T-helper 1 cell treated with Interleukin-12 subunit alpha and Interleukin-12 subunit beta and Interleukin-4 antibody, amounts not matched to agents 30 μg/mL and 1 μg/mL, for 36 hours (primary cell): ENCODE data around the gene NUBP2.

ENCODE experiments used
- H3K27ac Mint-ChIP-seq: one replicate; pipeline ENCODE4 v1.8.0; 2021; ENCODE audit warnings: mild to moderate bottlenecking, mixed read lengths
- H3K27me3 Mint-ChIP-seq: one replicate; pipeline ENCODE4 v1.8.0; 2021; ENCODE audit warnings: low read depth, mixed read lengths
- H3K36me3 Mint-ChIP-seq: one replicate; pipeline ENCODE4 v1.8.0; 2021; ENCODE audit warnings: low read depth, mixed read lengths
- H3K4me1 Mint-ChIP-seq: one replicate; pipeline ENCODE4 v1.8.0; 2021; ENCODE audit warnings: low read depth, mixed read lengths
- H3K4me3 Mint-ChIP-seq: one replicate; pipeline ENCODE4 v1.8.0; 2021; ENCODE audit warnings: mild to moderate bottlenecking, moderate library complexity, mixed read lengths
- H3K9me3 Mint-ChIP-seq: one replicate; pipeline ENCODE4 v1.8.0; 2021; ENCODE audit warnings: mixed read lengths

The NUBP2 gene

DNA sequence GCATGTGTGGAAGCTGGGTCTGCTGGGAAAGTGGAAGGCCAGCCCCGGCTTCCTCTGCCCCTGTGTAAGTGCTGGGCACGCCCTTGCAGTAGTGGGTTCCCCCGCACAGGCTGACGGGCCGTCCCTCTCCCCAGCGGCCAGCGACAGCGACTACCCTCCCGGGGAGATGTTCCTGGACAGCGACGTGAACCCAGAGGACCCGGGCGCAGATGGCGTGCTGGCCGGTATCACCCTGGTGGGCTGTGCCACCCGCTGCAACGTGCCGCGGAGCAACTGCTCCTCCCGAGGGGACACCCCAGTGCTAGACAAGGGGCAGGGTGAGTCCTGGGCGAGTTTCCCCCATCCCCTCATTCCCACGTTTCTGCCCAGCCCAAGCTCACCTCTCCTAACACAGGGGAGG, 16.9 kb upstream of the NUBP2 start:
- H3K4me1 Mint-ChIP-seq = no peaks in the 10 kb centered on the region
- H3K27ac Mint-ChIP-seq = no peak overlapping the region
- H3K36me3 Mint-ChIP-seq = peaks cover 11% of the 10 kb centered on the region
- H3K27me3 Mint-ChIP-seq = no peaks in the 10 kb centered on the region
- no peaks in the 10 kb centered on the region for H3K9me3 Mint-ChIP-seq
- no peak overlapping the region for H3K4me3 Mint-ChIP-seq

- no peaks in the 10 kb centered on the region for H3K9me3 Mint-ChIP-seq
- no peak overlapping the region for H3K4me3 Mint-ChIP-seq
- no peaks in the 10 kb centered on the region for H3K4me1 Mint-ChIP-seq
- H3K36me3 Mint-ChIP-seq = peaks cover 9% of the 10 kb centered on the region
- no peaks in the 10 kb centered on the region for H3K27me3 Mint-ChIP-seq
- H3K27ac Mint-ChIP-seq = no peak overlapping the region
Measured at GRCh38 chr16:1766231-1766630, 16.5 kb upstream of the NUBP2 start.

DNA sequence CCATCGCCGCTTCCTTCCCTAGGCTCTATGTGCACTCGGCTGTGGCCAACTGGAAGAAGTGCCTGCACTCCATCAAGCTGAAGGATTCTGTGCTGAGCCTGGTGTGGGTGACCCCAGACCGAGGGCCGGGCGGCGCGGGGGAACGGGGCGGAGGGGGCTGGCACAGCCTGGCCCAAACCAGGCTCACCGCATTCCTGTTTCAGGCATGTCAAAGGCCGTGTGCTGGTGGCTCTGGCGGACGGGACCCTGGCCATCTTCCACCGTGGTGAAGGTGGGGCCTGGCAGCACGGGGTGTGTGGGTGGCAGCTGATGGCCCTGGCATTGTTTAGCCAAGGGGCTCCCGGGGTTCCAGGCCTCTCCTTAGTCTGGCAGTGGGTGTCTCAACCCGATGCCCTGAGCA, 16.1 kb upstream of the NUBP2 start:
- H3K4me3 Mint-ChIP-seq = no peak overlapping the region
- no peaks in the 10 kb centered on the region for H3K4me1 Mint-ChIP-seq
- peaks cover 5% of the 10 kb centered on the region for H3K36me3 Mint-ChIP-seq
- H3K27me3 Mint-ChIP-seq = no peaks in the 10 kb centered on the region
- no peaks in the 10 kb centered on the region for H3K9me3 Mint-ChIP-seq
- no peak overlapping the region for H3K27ac Mint-ChIP-seq

DNA sequence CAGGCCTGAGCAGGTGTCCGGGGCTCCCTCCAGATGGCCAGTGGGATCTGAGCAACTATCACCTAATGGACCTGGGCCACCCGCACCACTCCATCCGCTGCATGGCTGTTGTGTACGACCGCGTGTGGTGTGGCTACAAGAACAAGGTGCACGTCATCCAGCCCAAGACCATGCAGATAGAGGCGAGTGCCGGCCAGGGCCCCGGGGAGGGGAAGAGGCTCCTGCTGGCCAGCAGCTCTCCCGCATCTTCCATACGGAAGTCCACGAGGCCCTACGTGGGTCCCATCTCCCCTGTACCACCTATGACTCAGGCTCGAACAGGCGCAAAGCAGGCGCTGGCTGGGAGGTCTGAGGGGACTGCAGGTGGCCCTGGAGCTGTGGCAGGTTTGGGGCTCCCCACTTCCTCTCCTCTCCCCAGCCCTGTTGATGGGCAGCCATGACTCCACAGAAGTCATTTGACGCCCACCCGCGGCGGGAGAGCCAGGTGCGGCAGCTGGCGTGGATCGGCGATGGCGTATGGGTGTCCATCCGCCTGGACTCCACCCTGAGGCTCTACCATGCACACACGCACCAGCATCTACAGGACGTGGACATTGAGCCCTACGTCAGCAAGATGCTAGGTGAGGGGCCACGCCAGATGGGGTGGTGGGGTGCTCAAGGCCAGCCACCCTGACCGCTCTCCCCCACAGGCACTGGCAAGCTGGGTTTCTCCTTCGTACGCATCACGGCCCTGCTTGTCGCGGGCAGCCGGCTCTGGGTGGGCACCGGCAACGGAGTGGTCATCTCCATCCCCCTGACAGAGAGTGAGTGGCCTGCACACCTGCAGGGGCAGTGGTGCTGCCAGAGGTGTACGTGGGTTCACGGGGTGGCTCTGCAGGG, 15.4 kb upstream of the NUBP2 start:
- Mint-ChIP-seq H3K36me3 (peaks cover 11% of the 10 kb centered on the region), H3K4me1 (peaks cover 3% of the 10 kb centered on the region), H3K9me3 (no peaks in the 10 kb centered on the region), H3K27me3 (no peaks in the 10 kb centered on the region), H3K27ac (no peak overlapping the region), H3K4me3 (no peak overlapping the region)

GRCh38 chr16:1768061-1768766, 14.5 kb upstream of the NUBP2 start:
- Mint-ChIP-seq H3K4me3 (no peak overlapping the region), H3K27me3 (no peaks in the 10 kb centered on the region), H3K9me3 (no peaks in the 10 kb centered on the region), H3K4me1 (peaks cover 4% of the 10 kb centered on the region), H3K27ac (no peak overlapping the region), H3K36me3 (peaks cover 13% of the 10 kb centered on the region)

- no peaks in the 10 kb centered on the region for H3K9me3 Mint-ChIP-seq
- no peaks in the 10 kb centered on the region for H3K27me3 Mint-ChIP-seq
- no peak overlapping the region for H3K4me3 Mint-ChIP-seq
- H3K36me3 Mint-ChIP-seq = peaks cover 13% of the 10 kb centered on the region
- no peak overlapping the region for H3K27ac Mint-ChIP-seq
- peaks cover 4% of the 10 kb centered on the region for H3K4me1 Mint-ChIP-seq
Measured at GRCh38 chr16:1768767-1769401, 13.9 kb upstream of the NUBP2 start.

GRCh38 chr16:1769402-1770300, 13.1 kb upstream of the NUBP2 start:
- H3K9me3 Mint-ChIP-seq = no peaks in the 10 kb centered on the region
- peak overlapping the region; percentile 55 for H3K27ac Mint-ChIP-seq
- H3K36me3 Mint-ChIP-seq = peaks cover 13% of the 10 kb centered on the region
- no peaks in the 10 kb centered on the region for H3K27me3 Mint-ChIP-seq
- peak overlapping the region; percentile 79 for H3K4me3 Mint-ChIP-seq
- peaks cover 4% of the 10 kb centered on the region for H3K4me1 Mint-ChIP-seq

DNA sequence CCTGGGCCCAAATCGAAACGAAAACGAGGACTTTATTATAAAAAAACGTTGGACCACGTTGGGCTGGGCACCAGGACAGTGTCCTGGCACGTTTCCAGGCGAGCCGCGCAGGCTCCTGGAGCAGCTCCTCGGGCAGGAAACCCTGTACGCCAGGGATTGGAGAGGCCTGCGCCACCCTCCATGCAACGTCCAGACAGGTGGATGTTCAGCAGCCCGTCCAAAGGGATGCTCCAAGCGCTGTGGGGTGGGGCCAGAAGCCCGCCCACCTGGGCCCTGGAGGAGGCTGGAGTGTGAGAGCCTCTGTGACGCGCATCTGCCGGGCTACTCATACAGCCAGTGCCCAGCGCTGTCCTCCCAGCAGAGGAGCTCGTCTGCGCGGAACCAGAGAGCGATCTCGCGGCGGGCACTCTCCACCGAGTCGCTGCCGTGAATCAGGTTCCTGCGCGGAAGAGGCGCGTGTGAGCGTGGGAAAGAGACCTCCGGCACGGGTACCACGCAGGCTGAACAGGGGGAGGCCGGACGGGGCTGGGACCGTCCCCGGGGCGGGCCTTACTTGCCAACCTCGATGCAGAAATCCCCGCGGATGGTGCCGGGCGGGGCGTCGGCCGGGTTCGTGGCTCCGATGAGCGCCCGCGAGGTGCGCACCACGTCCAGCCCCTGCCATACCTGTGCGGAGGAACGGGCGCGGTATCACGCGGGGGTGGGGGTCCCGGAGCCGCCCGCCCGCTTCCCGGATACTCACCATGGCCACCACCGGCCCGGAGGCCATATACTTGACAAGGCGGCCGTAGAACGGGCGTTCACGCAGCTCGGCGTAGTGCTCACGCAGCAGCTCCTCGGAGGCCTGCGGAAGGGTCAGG, 12.2 kb upstream of the NUBP2 start:
- H3K9me3 Mint-ChIP-seq = no peaks in the 10 kb centered on the region
- peak overlapping the region; percentile 79 for H3K4me3 Mint-ChIP-seq
- peak overlapping the region; percentile 63 for H3K27ac Mint-ChIP-seq
- H3K36me3 Mint-ChIP-seq = peaks cover 13% of the 10 kb centered on the region
- peaks cover 4% of the 10 kb centered on the region for H3K4me1 Mint-ChIP-seq
- H3K27me3 Mint-ChIP-seq = no peaks in the 10 kb centered on the region

GRCh38 chr16:1771188-1771863, 11.4 kb upstream of the NUBP2 start, which contains the start of gene NME3:
Gene NME3, minus strand, starts transcription at chr16:1771543. Its CDS starts 9 bp downstream, at chr16:1771534.
- Mint-ChIP-seq H3K9me3 (no peaks in the 10 kb centered on the region), H3K4me1 (peaks cover 4% of the 10 kb centered on the region), H3K27me3 (no peaks in the 10 kb centered on the region), H3K27ac (peak within 1 kb of the TSS; percentile 99), H3K36me3 (peaks cover 13% of the 10 kb centered on the region), H3K4me3 (peak within 1 kb of the TSS; percentile 100)

DNA sequence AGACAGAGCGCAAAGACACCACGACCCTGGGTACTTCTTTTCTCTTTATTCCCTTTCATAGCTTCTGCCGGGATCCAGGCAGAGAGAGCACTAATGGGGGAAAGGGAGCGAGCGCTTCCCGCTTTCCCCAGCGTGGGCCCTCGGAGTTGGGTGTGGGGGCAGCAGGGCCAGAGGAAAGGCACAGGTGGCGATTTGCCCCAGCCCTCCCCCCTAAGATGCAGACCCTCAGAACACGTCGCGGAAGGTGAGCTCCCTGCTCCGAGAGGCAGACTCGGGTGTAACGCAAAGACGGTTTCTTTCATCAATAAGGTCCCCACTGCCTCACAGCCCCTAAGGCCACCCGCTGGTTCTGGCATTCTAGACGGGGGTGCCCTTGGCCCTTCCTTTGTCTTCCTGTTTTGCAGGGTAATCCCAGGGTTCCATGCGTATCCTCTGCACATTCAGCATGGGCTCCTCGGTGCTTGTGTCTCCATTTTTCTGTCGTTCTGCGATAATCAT, 10.8 kb upstream of the NUBP2 start:
- H3K27ac Mint-ChIP-seq = peak overlapping the region; percentile 99
- H3K4me1 Mint-ChIP-seq = peaks cover 4% of the 10 kb centered on the region
- peaks cover 13% of the 10 kb centered on the region for H3K36me3 Mint-ChIP-seq
- H3K9me3 Mint-ChIP-seq = no peaks in the 10 kb centered on the region
- H3K27me3 Mint-ChIP-seq = no peaks in the 10 kb centered on the region
- peak overlapping the region; percentile 100 for H3K4me3 Mint-ChIP-seq

GRCh38 chr16:1772362-1772907, 10.3 kb upstream of the NUBP2 start, which contains the start of gene EME2:
Gene EME2, plus strand, starts transcription at chr16:1772810. Its CDS starts 418 bp downstream, at chr16:1773228.
- Mint-ChIP-seq H3K9me3 (no peaks in the 10 kb centered on the region), H3K36me3 (peaks cover 11% of the 10 kb centered on the region), H3K4me1 (peaks cover 4% of the 10 kb centered on the region), H3K4me3 (peak within 1 kb of the TSS; percentile 100), H3K27ac (peak within 1 kb of the TSS; percentile 99), H3K27me3 (no peaks in the 10 kb centered on the region)

DNA sequence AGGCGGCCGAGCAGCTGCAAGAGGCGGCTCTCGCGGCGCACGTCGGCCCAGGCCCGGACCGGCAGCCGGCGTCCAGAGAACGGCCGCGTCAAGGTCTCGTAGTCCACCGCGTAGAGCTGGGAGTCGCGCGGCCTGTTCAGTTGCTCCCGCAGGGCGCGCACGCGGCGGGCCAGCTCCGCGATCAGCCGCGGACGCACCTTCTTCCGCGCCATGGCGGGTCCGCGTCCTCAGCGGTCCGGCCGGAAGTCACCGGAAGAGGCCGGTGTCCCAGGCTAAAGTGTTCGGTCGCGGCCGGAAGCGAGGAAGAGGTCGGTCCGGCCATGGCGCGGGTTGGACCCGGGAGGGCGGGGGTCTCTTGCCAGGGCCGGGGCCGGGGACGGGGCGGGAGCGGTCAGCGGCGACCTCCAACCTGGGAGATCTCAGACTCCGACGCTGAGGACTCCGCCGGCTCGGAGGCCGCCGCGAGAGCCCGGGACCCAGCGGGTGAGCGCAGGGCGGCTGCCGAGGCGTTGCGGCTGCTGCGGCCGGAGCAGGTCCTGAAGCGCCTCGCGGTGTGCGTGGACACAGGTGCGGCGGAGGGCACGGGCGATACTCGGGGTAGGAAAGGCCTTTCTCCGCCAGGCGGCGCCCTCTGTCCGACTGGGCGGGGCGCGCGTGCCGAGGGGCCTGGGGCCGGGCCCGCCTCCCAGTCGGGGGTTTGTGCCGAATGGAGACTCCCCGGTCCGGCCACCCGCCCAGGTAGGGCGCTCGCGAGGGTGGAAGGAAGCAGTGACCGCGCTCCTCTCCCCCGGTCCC, 9.7 kb upstream of the NUBP2 start, which contains the start of gene MRPS34:
MRPS34 (minus strand) TSS at position 227 of the 795 bp plus-strand sequence; CDS start at position 212, 15 bp downstream.
- peaks cover 4% of the 10 kb centered on the region for H3K4me1 Mint-ChIP-seq
- H3K27ac Mint-ChIP-seq = peak within 1 kb of the TSS; percentile 99
- H3K4me3 Mint-ChIP-seq = peak within 1 kb of the TSS; percentile 100
- H3K9me3 Mint-ChIP-seq = no peaks in the 10 kb centered on the region
- peaks cover 11% of the 10 kb centered on the region for H3K36me3 Mint-ChIP-seq
- H3K27me3 Mint-ChIP-seq = no peaks in the 10 kb centered on the region
